CD14-positive monocyte (primary cell): ENCODE results near the gene TRPV4. TPM values are rescaled to one million over a fixed set of nuclear protein-coding genes. Genes with fewer than 3 reads are reported as not detected.

Source experiments
- DNase-seq, 3 donors: peaks; one replicate each; pipeline ENCODE4 v3.0.0-alpha.2; 2011 to 2022
- H2AFZ ChIP-seq: 2 replicates; pipeline ENCODE4 v1.6.0; 2012; ENCODE audit warnings: mild to moderate bottlenecking, low read depth, low read length, inconsistent platforms; ENCODE audit not compliant: insufficient read depth, poor library complexity, severe bottlenecking
- H3K27ac ChIP-seq, 2 donors: 1 replicate in 1 of 2; 2 replicates in 1 of 2; pipeline ENCODE4 v1.5.1; 2012 to 2013; ENCODE audit warnings: low read length in 2 of 2, control low read depth in 1 of 2, inconsistent platforms in 1 of 2, low read depth in 1 of 2, mild to moderate bottlenecking in 1 of 2
- H3K27me3 ChIP-seq, 2 donors: one replicate each; pipeline versions ENCODE4 v1.6.0 to v1.6.1; 2011 to 2013; ENCODE audit warnings: low read length in 2 of 2; ENCODE audit not compliant: control insufficient read depth in 2 of 2, insufficient read depth in 2 of 2
- H3K36me3 ChIP-seq, 2 donors: replicated peaks in 1 of 2; 1 replicate in 1 of 2; 2 replicates in 1 of 2; pipeline versions ENCODE4 v1.5.1 to v1.6.1; 2012 to 2013; ENCODE audit warnings: low read length in 2 of 2, control low read depth in 1 of 2, inconsistent platforms in 1 of 2, mild to moderate bottlenecking in 1 of 2; ENCODE audit not compliant: insufficient read depth in 2 of 2, control insufficient read depth in 1 of 2
- H3K4me1 ChIP-seq, 2 donors: 1 replicate in 1 of 2; 2 replicates in 1 of 2; pipeline versions ENCODE4 v1.5.1 to v1.6.1; 2012 to 2013; ENCODE audit warnings: low read length in 2 of 2, control low read depth in 1 of 2, inconsistent platforms in 1 of 2, mild to moderate bottlenecking in 1 of 2, moderate library complexity in 1 of 2; ENCODE audit not compliant: insufficient read depth in 2 of 2, control insufficient read depth in 1 of 2
- H3K4me2 ChIP-seq: replicated peaks from 2 replicates; pipeline ENCODE3; 2012; ENCODE audit warnings: low read length, moderate library complexity, mild to moderate bottlenecking; ENCODE audit not compliant: poor library complexity, severe bottlenecking; ENCODE audit errors: extremely low read depth
- H3K4me3 ChIP-seq, 3 experiments: fragments of 200-600 bp in 1 of 3; sonication (generic) in 1 of 3; replicated peaks in 1 of 3; 1 replicate in 2 of 3; 2 replicates in 1 of 3; pipeline ENCODE4 v1.5.1; 2011 to 2013; ENCODE audit warnings: low read length in 3 of 3, mild to moderate bottlenecking in 3 of 3, control low read depth in 2 of 3, low read depth in 2 of 3, inconsistent platforms in 1 of 3, moderate library complexity in 1 of 3
- H3K79me2 ChIP-seq: 2 replicates; pipeline ENCODE4 v1.6.0; 2012; ENCODE audit warnings: mild to moderate bottlenecking, control low read depth, inconsistent platforms, low read length, moderate library complexity; ENCODE audit not compliant: insufficient read depth
- H3K9ac ChIP-seq: 2 replicates; pipeline ENCODE4 v1.6.0; 2017; ENCODE audit warnings: low read length, mild to moderate bottlenecking; ENCODE audit not compliant: insufficient read depth, poor library complexity, severe bottlenecking
- H3K9me3 ChIP-seq, 2 donors: replicated peaks in 1 of 2; 1 replicate in 1 of 2; 2 replicates in 1 of 2; pipeline versions ENCODE4 v1.5.1 to v1.6.1; 2012 to 2013; ENCODE audit warnings: low read length in 2 of 2, control low read depth in 1 of 2; ENCODE audit not compliant: control insufficient read depth in 1 of 2, insufficient read depth in 1 of 2
- H4K20me1 ChIP-seq: 2 replicates; pipeline ENCODE4 v1.6.0; 2012; ENCODE audit warnings: mild to moderate bottlenecking, low read length, control low read depth, moderate library complexity; ENCODE audit not compliant: insufficient read depth
- H3K27ac Mint-ChIP-seq, 7 donors: one replicate each; pipeline ENCODE4 v1.8.0; 2020; ENCODE audit warnings: mild to moderate bottlenecking in 7 of 7, mixed read lengths in 7 of 7, moderate library complexity in 6 of 7, inconsistent platforms in 2 of 7
- H3K27me3 Mint-ChIP-seq, 3 donors: one replicate each; pipeline ENCODE4 v1.8.0; 2021 to 2022; ENCODE audit warnings: low read depth in 3 of 3, mild to moderate bottlenecking in 3 of 3, mixed read lengths in 3 of 3, moderate library complexity in 3 of 3, inconsistent platforms in 1 of 3
- H3K36me3 Mint-ChIP-seq, 2 donors: one replicate each; pipeline ENCODE4 v1.8.0; 2020; ENCODE audit warnings: mixed read lengths in 2 of 2, inconsistent platforms in 1 of 2, mild to moderate bottlenecking in 1 of 2
- H3K4me1 Mint-ChIP-seq: one replicate; pipeline ENCODE4 v1.8.0; 2020; ENCODE audit warnings: mild to moderate bottlenecking, mixed read lengths
- H3K4me3 Mint-ChIP-seq, 2 donors: one replicate each; pipeline ENCODE4 v1.8.0; 2020; ENCODE audit warnings: mild to moderate bottlenecking in 2 of 2, mixed read lengths in 2 of 2, moderate library complexity in 1 of 2
- H3K9me3 Mint-ChIP-seq, 7 donors: one replicate each; pipeline ENCODE4 v1.8.0; 2020 to 2022; ENCODE audit warnings: mixed read lengths in 7 of 7, mild to moderate bottlenecking in 6 of 7, moderate library complexity in 6 of 7, inconsistent platforms in 2 of 7
- CTCF ChIP-seq: fragments of 200-600 bp; IDR thresholded peaks from one replicate; pipeline ENCODE4 v1.8.0; 2022; ENCODE audit warnings: antibody characterized with exemption, mild to moderate bottlenecking
- WGBS: methylation state at CpG from one replicate; pipeline ENCODE4 v1.1.5; 2013; ENCODE audit warnings: missing lambda C conversion rate; ENCODE audit not compliant: insufficient coverage; 5-methylcytosine and 5-hydroxymethylcytosine counted together
- intact Hi-C, 2 donors: fragments of 100-400 bp; cut with micrococcal nuclease; formaldehyde crosslinking; loops; one replicate each; pipeline versions ENCODE4 v1.15.0 to v1.15.1; 2023
- polyA plus RNA-seq, 3 donors: library from polyadenylated mRNA; depleted of rRNA in 1 of 3; unstranded in 2 of 3; stranded (reverse) in 1 of 3; fragments of 300-500 nt in 2 of 3; fragments of >200 nt in 1 of 3; fragmentation: Illumina TruSeq in 2 of 3; gene quantifications; 1 replicate in 2 of 3; 2 replicates in 1 of 3; pipeline ENCODE4 v1.2.3, GENCODE V29; 2012 to 2021

The TRPV4 gene
- polyA plus RNA-seq, 3 donors = 0.64 to 3.1 (median 2.0) TPM

GRCh38 chr12:109808876-109809646, 24.1 kb downstream of the TRPV4 start:
- no peaks in the 10 kb centered on the region for H3K27me3 ChIP-seq
- no peak overlapping the region for H3K4me3 ChIP-seq
- Mint-ChIP-seq H3K27me3 (peaks cover 0 to 7% (median 3%) of the 10 kb centered on the region in 3 donors), H3K36me3 (no peaks in the 10 kb centered on the region), H3K4me3 (no peak overlapping the region), H3K4me1 (peaks cover 7% of the 10 kb centered on the region), H3K9me3 (peaks cover 0 to 2% (median 0%) of the 10 kb centered on the region in 7 donors), H3K27ac (no peak overlapping the region)
- no peak overlapping the region for H3K27ac ChIP-seq
- H2AFZ ChIP-seq = no peak overlapping the region
- no peak overlapping the region for H3K9ac ChIP-seq
- H3K79me2 ChIP-seq = no peaks in the 10 kb centered on the region
- WGBS = 97% methylated on average over 3 of the region's 4 CpGs
- H3K36me3 ChIP-seq = no peaks in the 10 kb centered on the region
- DNase-seq = no peak
- no peaks in the 10 kb centered on the region for H4K20me1 ChIP-seq
- no peaks in the 10 kb centered on the region for H3K9me3 ChIP-seq
- H3K4me1 ChIP-seq = peaks cover 6 to 7% of the 10 kb centered on the region in 2 donors
- no peak overlapping the region for H3K4me2 ChIP-seq
- no peak for TF ChIP-seq CTCF
- intact Hi-C loops = loop anchor here in 1 of 2 donors (10.0 kb wide), 1 partner anchor 76 kb away; the partner anchor contains the start of gene GLTP

- Histone ChIP-seq H3K27ac (no peak overlapping the region), H4K20me1 (no peaks in the 10 kb centered on the region), H3K27me3 (no peaks in the 10 kb centered on the region), H3K9me3 (no peaks in the 10 kb centered on the region), H3K9ac (no peak overlapping the region), H3K79me2 (no peaks in the 10 kb centered on the region), H3K4me3 (no peak overlapping the region), H3K36me3 (no peaks in the 10 kb centered on the region), H3K4me1 (peaks cover 6 to 7% of the 10 kb centered on the region in 2 donors), H2AFZ (no peak overlapping the region), H3K4me2 (no peak overlapping the region)
- 98% methylated on average over 9 of the region's 12 CpGs for WGBS
- Mint-ChIP-seq H3K27me3 (peaks cover 0 to 7% (median 3%) of the 10 kb centered on the region in 3 donors), H3K27ac (no peak overlapping the region), H3K4me1 (peaks cover 7% of the 10 kb centered on the region), H3K9me3 (peaks cover 0 to 2% (median 0%) of the 10 kb centered on the region in 7 donors), H3K36me3 (no peaks in the 10 kb centered on the region), H3K4me3 (no peak overlapping the region)
- TF ChIP-seq CTCF = no peak
- no peak for DNase-seq
- intact Hi-C loops = loop anchor here in 1 of 2 donors (10.0 kb wide), 1 partner anchor 77 kb away; the partner anchor contains the start of gene GLTP
Observed at GRCh38 chr12:109807954-109808643, 25.1 kb downstream of the TRPV4 start.
